H1 (cell line): ENCODE data around the gene MIP. TPM values are rescaled to one million over a fixed set of nuclear protein-coding genes. Genes with fewer than 3 reads are reported as not detected.

Source experiments
- CTCF ChIA-PET: fragments of 300-600 bp; sonication (Branson Sonifier 250); formaldehyde crosslinking; loops from one replicate; lab custom pipeline; 2021; ENCODE audit not compliant: partially characterized antibody; lab: Charles Lee
- POLR2A ChIA-PET: fragments of 300-600 bp; sonication (Branson Sonifier 250); formaldehyde crosslinking; loops from one replicate; lab custom pipeline; 2021; ENCODE audit warnings: inconsistent platforms; ENCODE audit not compliant: partially characterized antibody; lab: Charles Lee
- DNase-seq, 2 experiments: peaks; one replicate each; pipeline versions ENCODE4 v3.0.0 to v3.0.0-alpha.2; 2010 to 2022; ENCODE audit warnings: low spot score in 2 of 2, low read depth in 1 of 2, mixed read lengths in 1 of 2
- FAIRE-seq: peaks from 2 replicates; lab custom pipeline; 2011; peaks lifted over from hg19 to GRCh38; lab: Jason Lieb, UNC
- H2AFZ ChIP-seq: 2 replicates; pipeline ENCODE4 v1.8.1; 2012; ENCODE audit warnings: low read length, inconsistent platforms
- H2AK5ac ChIP-seq: 2 replicates; pipeline ENCODE4 v1.6.1; 2013; ENCODE audit warnings: low read depth, low read length
- H2BK120ac ChIP-seq: replicated peaks from 2 replicates; pipeline ENCODE3; 2013; ENCODE audit warnings: low read depth, low read length, inconsistent platforms
- H2BK12ac ChIP-seq: 2 replicates; pipeline ENCODE4 v1.6.1; 2013; ENCODE audit warnings: low read depth, low read length
- H2BK15ac ChIP-seq: 2 replicates; pipeline ENCODE4 v1.6.1; 2013; ENCODE audit warnings: low read length
- H2BK20ac ChIP-seq: 2 replicates; pipeline ENCODE4 v1.6.1; 2013; ENCODE audit warnings: low read length
- H2BK5ac ChIP-seq: 2 replicates; pipeline ENCODE4 v1.6.1; 2013; ENCODE audit warnings: low read depth, low read length
- H3K14ac ChIP-seq: 2 replicates; pipeline ENCODE4 v1.6.1; 2013; ENCODE audit warnings: inconsistent platforms; ENCODE audit not compliant: insufficient read length
- H3K18ac ChIP-seq: 2 replicates; pipeline ENCODE4 v1.6.1; 2013; ENCODE audit warnings: low read length; ENCODE audit errors: extremely low read depth
- H3K23ac ChIP-seq: 2 replicates; pipeline ENCODE4 v1.6.1; 2013; ENCODE audit warnings: inconsistent platforms; ENCODE audit not compliant: insufficient read length
- H3K23me2 ChIP-seq: 2 replicates; pipeline ENCODE4 v1.6.1; 2013; ENCODE audit warnings: low read depth, low read length
- H3K27ac ChIP-seq: 2 replicates; pipeline ENCODE4 v1.6.1; 2011; ENCODE audit warnings: low read depth, low read length, inconsistent platforms
- H3K27me3 ChIP-seq, 4 experiments: replicated peaks in 1 of 4; 1 replicate in 1 of 4; 2 replicates in 3 of 4; pipeline versions ENCODE4 v1.6.1 to v1.8.1; 2011 to 2013; ENCODE audit warnings: low read length in 3 of 4, mild to moderate bottlenecking in 3 of 4, inconsistent platforms in 2 of 4, mixed read lengths in 2 of 4, moderate library complexity in 1 of 4; ENCODE audit not compliant: control insufficient read depth in 3 of 4, insufficient read depth in 3 of 4; ENCODE audit errors: extremely low read depth in 1 of 4
- H3K36me3 ChIP-seq, 4 experiments: 2 replicates each; pipeline versions ENCODE4 v1.6.1 to v1.8.1; 2011 to 2013; ENCODE audit warnings: mild to moderate bottlenecking in 4 of 4, low read length in 3 of 4, moderate library complexity in 2 of 4, control low read depth in 1 of 4, inconsistent platforms in 1 of 4; ENCODE audit not compliant: insufficient read depth in 4 of 4, control insufficient read depth in 2 of 4
- H3K4ac ChIP-seq: replicated peaks from 2 replicates; pipeline ENCODE3; 2013; ENCODE audit warnings: low read length, low read depth, mixed read lengths, inconsistent platforms; ENCODE audit not compliant: insufficient read length
- H3K4me1 ChIP-seq, 4 experiments: replicated peaks in 1 of 4; 1 replicate in 1 of 4; 2 replicates in 3 of 4; pipeline versions ENCODE4 v1.6.1 to v1.8.1; 2011 to 2013; ENCODE audit warnings: low read length in 3 of 4, inconsistent platforms in 2 of 4, mixed read lengths in 1 of 4; ENCODE audit not compliant: insufficient read depth in 4 of 4, control insufficient read depth in 3 of 4
- H3K4me2 ChIP-seq, 2 experiments: 2 replicates each; pipeline versions ENCODE4 v1.6.1 to v1.8.1; 2011 to 2013; ENCODE audit warnings: low read depth in 2 of 2, low read length in 2 of 2, control low read depth in 1 of 2, inconsistent platforms in 1 of 2, mild to moderate bottlenecking in 1 of 2; ENCODE audit not compliant: insufficient read depth in 1 of 2
- H3K4me3 ChIP-seq, 4 experiments: fragments of 200-600, 300-600 bp in 1 of 4; sonication (generic), shearing (Covaris generic), sonication (Bioruptor Twin) in 1 of 4; 2 replicates each; pipeline versions ENCODE4 v1.5.1 to v1.8.1; 2011 to 2016; ENCODE audit warnings: low read length in 4 of 4, low read depth in 3 of 4, control low read depth in 2 of 4, inconsistent platforms in 2 of 4, mild to moderate bottlenecking in 2 of 4, mixed read lengths in 1 of 4, moderate library complexity in 1 of 4; ENCODE audit not compliant: insufficient read depth in 2 of 4; ENCODE audit errors: extremely low read depth in 1 of 4
- H3K56ac ChIP-seq: replicated peaks from 2 replicates; pipeline ENCODE3; 2013; ENCODE audit warnings: low read depth, mild to moderate bottlenecking, mixed read lengths, low read length, inconsistent platforms; ENCODE audit not compliant: insufficient read length
- H3K79me1 ChIP-seq: 2 replicates; pipeline ENCODE4 v1.6.1; 2013; ENCODE audit warnings: low read depth, low read length, control low read depth
- H3K79me2 ChIP-seq, 2 experiments: 2 replicates each; pipeline versions ENCODE4 v1.6.1 to v1.8.1; 2012 to 2013; ENCODE audit warnings: low read length in 2 of 2, mild to moderate bottlenecking in 2 of 2, inconsistent platforms in 1 of 2; ENCODE audit not compliant: insufficient read depth in 2 of 2, control insufficient read depth in 1 of 2
- H3K9ac ChIP-seq, 4 experiments: replicated peaks in 1 of 4; 1 replicate in 1 of 4; 2 replicates in 3 of 4; pipeline versions ENCODE4 v1.6.1 to v1.8.1; 2011 to 2013; ENCODE audit warnings: low read depth in 3 of 4, low read length in 3 of 4, control low read depth in 2 of 4, mild to moderate bottlenecking in 2 of 4, moderate library complexity in 2 of 4, inconsistent platforms in 1 of 4; ENCODE audit errors: extremely low read depth in 1 of 4
- H3K9me3 ChIP-seq, 2 experiments: 2 replicates each; pipeline versions ENCODE4 v1.6.1 to v1.8.1; 2012 to 2013; ENCODE audit warnings: mild to moderate bottlenecking in 2 of 2, moderate library complexity in 2 of 2, control low read depth in 1 of 2, inconsistent platforms in 1 of 2, low read depth in 1 of 2, low read length in 1 of 2, mixed read lengths in 1 of 2; ENCODE audit not compliant: insufficient read depth in 2 of 2
- H4K20me1 ChIP-seq, 2 experiments: replicated peaks in 1 of 2; 2 replicates each; pipeline versions ENCODE3 to v1.8.1; 2011 to 2013; ENCODE audit warnings: inconsistent platforms in 2 of 2, low read length in 2 of 2, mild to moderate bottlenecking in 1 of 2; ENCODE audit not compliant: insufficient read depth in 2 of 2, control insufficient read depth in 1 of 2
- H4K5ac ChIP-seq: 2 replicates; pipeline ENCODE4 v1.6.1; 2013; ENCODE audit warnings: low read length, low read depth, mixed read lengths, inconsistent platforms; ENCODE audit not compliant: insufficient read length
- H4K8ac ChIP-seq: 2 replicates; pipeline ENCODE4 v1.8.0; 2013; ENCODE audit warnings: mild to moderate bottlenecking, moderate library complexity, low read length, inconsistent platforms; ENCODE audit not compliant: insufficient read depth; ENCODE audit errors: extremely low read depth
- H4K91ac ChIP-seq: replicated peaks from 2 replicates; pipeline ENCODE3; 2013; ENCODE audit warnings: low read length, mixed read lengths, inconsistent platforms; ENCODE audit not compliant: insufficient read length
- TEAD4 ChIP-seq: IDR thresholded peaks from 2 replicates; pipeline ENCODE4 v1.6.1; 2012; ENCODE audit warnings: low read depth, low read length, inconsistent platforms, mixed read lengths
- WGBS, 2 experiments: shearing (Covaris generic) in 1 of 2; methylation state at CpG; one replicate each; pipeline versions ENCODE4 v1.1.6 to v1.1.7; 2013 to 2015; ENCODE audit warnings: low lambda C conversion rate in 2 of 2, mixed read lengths in 2 of 2, inconsistent platforms in 1 of 2, low coverage in 1 of 2, missing lambda C conversion rate in 1 of 2; ENCODE audit not compliant: insufficient replicate concordance in 2 of 2, insufficient coverage in 1 of 2, insufficient read length in 1 of 2; ENCODE audit errors: extremely low coverage in 1 of 2, missing lambda C conversion rate in 1 of 2; 5-methylcytosine and 5-hydroxymethylcytosine counted together
- polyA plus RNA-seq, 7 experiments: library from polyadenylated mRNA; depleted of rRNA in 3 of 7; stranded (reverse) in 5 of 7; unstranded in 2 of 7; fragments of >200 nt in 5 of 7; fragments of 200-250 nt in 2 of 7; gene quantifications; 1 replicate in 5 of 7; 2 replicates in 1 of 7; 4 replicates in 1 of 7; pipeline versions ENCODE4 v1.2.1 to v1.2.3, GENCODE V29; 2011 to 2013; ENCODE audit warnings: missing spikeins in 2 of 7, mixed read lengths in 2 of 7
- total RNA-seq: library from RNA; stranded (reverse); fragmentation: NEBNext Ultra II Directional; extraction: Animal tissue kit (Norgen Biotek cat#: 25700); gene quantifications from 2 replicates; pipeline ENCODE4 v1.2.1, GENCODE V29; 2021

Gene MIP
- total and polyA plus RNA-seq, 2 of the 8 experiments (the other 6 are each of a cell fraction or from before 2014, with no cell fraction given) = 0.05 TPM; not detected in 1

DNA sequence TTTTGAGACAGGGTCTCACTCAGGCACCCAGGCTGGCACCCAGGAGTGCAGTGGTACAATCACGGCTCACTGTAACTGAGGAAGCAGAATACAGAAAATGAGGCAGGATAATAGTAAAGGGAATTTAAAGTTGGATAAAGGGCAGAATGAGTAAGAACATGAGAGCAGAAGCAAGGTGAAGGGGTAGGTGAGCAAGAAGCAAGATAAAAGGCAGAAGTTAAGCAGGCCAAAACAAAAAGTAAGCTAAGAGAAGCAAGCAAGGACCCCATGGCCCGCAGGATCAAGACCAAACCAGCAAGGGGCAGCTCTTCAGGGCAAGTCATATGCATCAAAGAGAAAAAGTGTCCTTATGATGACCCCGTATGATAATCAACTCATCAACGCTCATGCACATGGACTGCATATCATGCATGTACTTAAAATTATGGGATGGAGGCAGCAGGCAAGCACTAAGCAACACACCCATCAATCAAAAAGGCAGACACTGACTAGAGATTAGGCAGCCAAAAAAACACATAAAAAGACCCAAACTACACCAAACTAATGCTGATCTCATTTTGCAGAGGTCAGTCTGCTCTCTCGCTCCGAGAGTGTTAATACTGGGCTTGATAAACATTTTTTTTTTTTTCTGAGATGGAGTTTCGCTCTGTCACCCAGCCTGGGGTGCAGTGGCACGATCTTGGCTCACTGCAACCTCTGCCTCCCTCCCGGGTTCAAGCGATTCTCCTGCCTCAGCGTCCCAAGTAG is 16.9 kb downstream of the MIP start:
- Histone ChIP-seq H2BK5ac (no peak overlapping the region), H4K5ac (no peak overlapping the region), H3K27ac (no peak overlapping the region), H2AK5ac (no peak overlapping the region)
- TF ChIP-seq TEAD4 = no peak
- TF ChIP-seq, all 59 proteins: peak for 0
- CTCF ChIA-PET = interaction anchor here (0.6 to 6.3 kb wide), 3 partner anchors 10 to 25 kb away, joined by 4 to 41 read pairs (median 5); no protein-coding TSS in a partner anchor
- H3K9me3 ChIP-seq = peaks cover 5 to 6% of the 10 kb centered on the region in 2 experiments
- H3K23ac ChIP-seq = no peak overlapping the region
- H3K4me3 ChIP-seq = no peak overlapping the region
- H3K4me1 ChIP-seq = no peaks in the 10 kb centered on the region; a peak in 1 of 7 replicates
- no peaks in the 10 kb centered on the region for H3K27me3 ChIP-seq
- no peak overlapping the region for H3K4ac ChIP-seq
- H4K20me1 ChIP-seq = peaks cover 0 to 1% of the 10 kb centered on the region in 2 experiments
- no peak overlapping the region for H4K91ac ChIP-seq
- DNase-seq (no peak), FAIRE-seq (no peak)
- H3K14ac ChIP-seq = no peak overlapping the region
- H3K23me2 ChIP-seq = no peaks in the 10 kb centered on the region
- no peak overlapping the region for H2BK15ac ChIP-seq
- no peak overlapping the region; a peak in 1 of 4 replicates for H3K4me2 ChIP-seq
- peaks cover 6% of the 10 kb centered on the region for H3K79me1 ChIP-seq
- H2AFZ ChIP-seq = no peak overlapping the region
- no peak overlapping the region for H3K18ac ChIP-seq
- H3K9ac ChIP-seq = no peak overlapping the region
- WGBS, 2 experiments = 81% methylated on average over 11 of the region's 11 CpGs; no CpG with 5 or more reads in 1 of the 2 experiments
- no peak overlapping the region for H4K8ac ChIP-seq
- H2BK120ac ChIP-seq = no peak overlapping the region
- no peak overlapping the region for H2BK20ac ChIP-seq
- POLR2A ChIA-PET = interaction anchor here (1.2 to 3.0 kb wide), 5 partner anchors 12 to 123 kb away, joined by 3 to 12 read pairs (median 4); partner anchors contain the start of gene TIMELESS
- peaks cover 3 to 19% (median 9%) of the 10 kb centered on the region in 4 experiments; a peak in 6 of 8 replicates for H3K36me3 ChIP-seq
- no peak overlapping the region for H3K56ac ChIP-seq
- no peak overlapping the region for H2BK12ac ChIP-seq
- H3K79me2 ChIP-seq = peaks cover 0 to 77% of the 10 kb centered on the region in 2 experiments; a peak in 2 of 4 replicates
